Hepatocyte (in vitro differentiated cells): ENCODE measurements around the gene LGALSL.

ENCODE experiments used
- CTCF ChIP-seq: fragments of 200-600 bp; sonication (generic); IDR thresholded peaks from 2 replicates; pipeline ENCODE4 v1.5.1; 2016; ENCODE audit warnings: antibody characterized with exemption, mild to moderate bottlenecking; ENCODE audit not compliant: poor library complexity
- EZH2 ChIP-seq: fragments of 200-600 bp; sonication (generic); IDR thresholded peaks from 2 replicates; pipeline ENCODE4 v1.6.1; 2016; ENCODE audit warnings: antibody characterized with exemption, mild to moderate bottlenecking, borderline replicate concordance
- EZH2phosphoT487 ChIP-seq: fragments of 200-600 bp; sonication (generic); IDR thresholded peaks from one replicate; pipeline ENCODE4 v1.6.1; 2018; ENCODE audit warnings: antibody characterized with exemption, mild to moderate bottlenecking, low read depth, moderate library complexity; ENCODE audit not compliant: unreplicated experiment, severe bottlenecking

- no peak for TF ChIP-seq CTCF
- no peak for TF ChIP-seq EZH2
- no peak for TF ChIP-seq EZH2phosphoT487
Measured at GRCh38 chr2:64421201-64421600, 32.8 kb upstream of the LGALSL start.
